ENCODE measurements around the gene MED9.

DNA sequence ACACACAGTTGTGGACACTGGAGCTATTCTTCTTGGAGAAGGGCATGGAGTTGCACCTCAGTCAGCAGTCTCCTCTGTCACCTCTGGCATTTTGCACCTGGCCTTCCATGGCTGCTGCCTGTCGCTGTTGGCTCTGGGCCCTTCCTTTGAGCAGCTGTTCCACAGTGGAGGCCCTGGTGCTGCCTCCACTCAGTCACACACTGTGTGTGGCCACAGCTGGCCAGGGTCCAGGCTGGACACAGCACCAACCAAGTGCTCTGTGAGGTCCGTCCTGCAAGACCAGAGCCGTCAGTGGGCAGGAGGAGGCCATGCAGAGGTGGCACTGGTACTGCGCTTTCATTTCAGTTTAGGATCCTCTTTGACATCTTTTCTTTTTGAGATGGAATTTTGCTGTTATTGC, 21.6 kb upstream of the MED9 start:
- TF ChIP-seq ZBTB21 (tag by site-specific recombination; IDR thresholded peaks at IDR 0.05) (no peak), ZNF529 (tag by site-specific recombination; IDR thresholded peaks at IDR 0.05; ENCODE audit: insufficient replicate concordance) (no peak), SETDB1 (IDR thresholded peaks at IDR 0.05; ENCODE audit: insufficient read length, low read length) (no peak), MEIS1 (CRISPR knock-in tag; IDR thresholded peaks at IDR 0.05; ENCODE audit: borderline replicate concordance) (no peak), ZBTB1 (tag by site-specific recombination; IDR thresholded peaks at IDR 0.05) (no peak), ZNF747 (tag by site-specific recombination; IDR thresholded peaks at IDR 0.05) (no peak), SALL2 (tag by site-specific recombination; IDR thresholded peaks at IDR 0.05; ENCODE audit: borderline replicate concordance) (no peak), ZBTB8A (tag by site-specific recombination; IDR thresholded peaks at IDR 0.05) (no peak)
- TF ChIP-seq, protein P1, sequence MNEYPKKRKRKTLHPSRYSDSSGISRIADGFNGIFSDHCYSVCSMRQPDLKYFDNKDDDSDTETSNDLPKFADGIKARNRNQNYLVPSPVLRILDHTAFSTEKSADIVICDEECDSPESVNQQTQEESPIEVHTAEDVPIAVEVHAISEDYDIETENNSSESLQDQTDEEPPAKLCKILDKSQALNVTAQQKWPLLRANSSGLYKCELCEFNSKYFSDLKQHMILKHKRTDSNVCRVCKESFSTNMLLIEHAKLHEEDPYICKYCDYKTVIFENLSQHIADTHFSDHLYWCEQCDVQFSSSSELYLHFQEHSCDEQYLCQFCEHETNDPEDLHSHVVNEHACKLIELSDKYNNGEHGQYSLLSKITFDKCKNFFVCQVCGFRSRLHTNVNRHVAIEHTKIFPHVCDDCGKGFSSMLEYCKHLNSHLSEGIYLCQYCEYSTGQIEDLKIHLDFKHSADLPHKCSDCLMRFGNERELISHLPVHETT (tag by site-specific recombination; IDR thresholded peaks at IDR 0.05) = no peak
- TF ChIP-seq, protein P2, sequence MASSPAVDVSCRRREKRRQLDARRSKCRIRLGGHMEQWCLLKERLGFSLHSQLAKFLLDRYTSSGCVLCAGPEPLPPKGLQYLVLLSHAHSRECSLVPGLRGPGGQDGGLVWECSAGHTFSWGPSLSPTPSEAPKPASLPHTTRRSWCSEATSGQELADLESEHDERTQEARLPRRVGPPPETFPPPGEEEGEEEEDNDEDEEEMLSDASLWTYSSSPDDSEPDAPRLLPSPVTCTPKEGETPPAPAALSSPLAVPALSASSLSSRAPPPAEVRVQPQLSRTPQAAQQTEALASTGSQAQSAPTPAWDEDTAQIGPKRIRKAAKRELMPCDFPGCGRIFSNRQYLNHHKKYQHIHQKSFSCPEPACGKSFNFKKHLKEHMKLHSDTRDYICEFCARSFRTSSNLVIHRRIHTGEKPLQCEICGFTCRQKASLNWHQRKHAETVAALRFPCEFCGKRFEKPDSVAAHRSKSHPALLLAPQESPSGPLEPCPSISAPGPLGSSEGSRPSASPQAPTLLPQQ (tag by site-specific recombination; IDR thresholded peaks at IDR 0.05) = no peak
- TF ChIP-seq, protein P3, sequence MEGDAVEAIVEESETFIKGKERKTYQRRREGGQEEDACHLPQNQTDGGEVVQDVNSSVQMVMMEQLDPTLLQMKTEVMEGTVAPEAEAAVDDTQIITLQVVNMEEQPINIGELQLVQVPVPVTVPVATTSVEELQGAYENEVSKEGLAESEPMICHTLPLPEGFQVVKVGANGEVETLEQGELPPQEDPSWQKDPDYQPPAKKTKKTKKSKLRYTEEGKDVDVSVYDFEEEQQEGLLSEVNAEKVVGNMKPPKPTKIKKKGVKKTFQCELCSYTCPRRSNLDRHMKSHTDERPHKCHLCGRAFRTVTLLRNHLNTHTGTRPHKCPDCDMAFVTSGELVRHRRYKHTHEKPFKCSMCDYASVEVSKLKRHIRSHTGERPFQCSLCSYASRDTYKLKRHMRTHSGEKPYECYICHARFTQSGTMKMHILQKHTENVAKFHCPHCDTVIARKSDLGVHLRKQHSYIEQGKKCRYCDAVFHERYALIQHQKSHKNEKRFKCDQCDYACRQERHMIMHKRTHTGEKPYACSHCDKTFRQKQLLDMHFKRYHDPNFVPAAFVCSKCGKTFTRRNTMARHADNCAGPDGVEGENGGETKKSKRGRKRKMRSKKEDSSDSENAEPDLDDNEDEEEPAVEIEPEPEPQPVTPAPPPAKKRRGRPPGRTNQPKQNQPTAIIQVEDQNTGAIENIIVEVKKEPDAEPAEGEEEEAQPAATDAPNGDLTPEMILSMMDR (tag by site-specific recombination; IDR thresholded peaks at IDR 0.05) = no peak
